A673 (cell line): ENCODE measurements around the gene FARP1. TPM values are rescaled to one million over a fixed set of nuclear protein-coding genes. Genes with fewer than 3 reads are reported as not detected.

ENCODE experiments used
- BruUV-seq: library from RNA; stranded (reverse); fragments of 400-500 nt; replicated peaks from 2 replicates; lab custom pipeline; 2021; lab: Mats Ljungman, UMichigan
- CTCF ChIA-PET: fragments of 300-600 bp; sonication (Branson Sonifier 250); formaldehyde crosslinking; loops from one replicate; lab custom pipeline; 2022; ENCODE audit warnings: antibody characterized with exemption; lab: Charles Lee
- POLR2A ChIA-PET: fragments of 300-600 bp; sonication (Branson Sonifier 250); formaldehyde crosslinking; loops from one replicate; lab custom pipeline; 2022; ENCODE audit warnings: antibody characterized with exemption; ENCODE audit not compliant: low non-redundant PET; lab: Charles Lee
- DNase-seq: peaks from one replicate; pipeline ENCODE4 v3.0.0-alpha.2; 2015; ENCODE audit warnings: low spot score
- H3K27ac ChIP-seq: fragments of 200-600 bp; sonication (generic); 2 replicates; pipeline ENCODE4 v1.5.1; 2016; ENCODE audit warnings: mixed run types, low read depth, mild to moderate bottlenecking, mixed read lengths, antibody characterized with exemption, low read length; ENCODE audit not compliant: poor library complexity, severe bottlenecking
- H3K27me3 ChIP-seq: fragments of 200-600 bp; sonication (generic); replicated peaks from 2 replicates; pipeline ENCODE4 v1.6.1; 2017; ENCODE audit warnings: mixed run types, low read depth, mild to moderate bottlenecking, mixed read lengths, antibody characterized with exemption, low read length; ENCODE audit not compliant: insufficient read depth, poor library complexity
- H3K36me3 ChIP-seq: fragments of 200-600 bp; sonication (generic); 2 replicates; pipeline ENCODE4 v1.6.1; 2016; ENCODE audit warnings: mixed run types, mild to moderate bottlenecking, mixed read lengths, antibody characterized with exemption, low read length; ENCODE audit not compliant: insufficient read depth, poor library complexity, severe bottlenecking
- H3K4me1 ChIP-seq: fragments of 200-600 bp; sonication (generic); 2 replicates; pipeline ENCODE4 v1.6.1; 2017; ENCODE audit warnings: mixed run types, mild to moderate bottlenecking, mixed read lengths, antibody characterized with exemption, low read length; ENCODE audit not compliant: insufficient read depth, poor library complexity, severe bottlenecking
- H3K4me3 ChIP-seq: fragments of 200-600 bp; sonication (generic); 2 replicates; pipeline ENCODE4 v1.5.1; 2016; ENCODE audit warnings: low read depth, mixed run types, mild to moderate bottlenecking, mixed read lengths, low read length; ENCODE audit not compliant: poor library complexity, severe bottlenecking
- H3K9me3 ChIP-seq: fragments of 200-600 bp; sonication (generic); 2 replicates; pipeline ENCODE4 v1.6.1; 2016; ENCODE audit warnings: mixed run types, low read depth, mild to moderate bottlenecking, mixed read lengths, antibody characterized with exemption, low read length; ENCODE audit not compliant: poor library complexity, severe bottlenecking
- CTCF ChIP-seq: fragments of 300-800, 200-600 bp; sonication (generic); conservative IDR thresholded peaks from 2 replicates; pipeline ENCODE4 v1.5.1; 2017; ENCODE audit warnings: low read depth, mild to moderate bottlenecking, antibody characterized with exemption, low read length, moderate library complexity, mixed read lengths
- EZH2 ChIP-seq: fragments of 200-600 bp; sonication (generic); IDR thresholded peaks from 2 replicates; pipeline ENCODE4 v1.6.1; 2017; ENCODE audit warnings: borderline replicate concordance, low read depth, mild to moderate bottlenecking, mixed read lengths, antibody characterized with exemption, low read length; ENCODE audit not compliant: poor library complexity, severe bottlenecking
- intact Hi-C: fragments of 100-400 bp; cut with micrococcal nuclease; formaldehyde crosslinking; loops from one replicate; pipeline ENCODE4 v1.10.0; 2022; ENCODE audit not compliant: unreplicated experiment
- total RNA-seq: library from RNA; stranded (reverse); gene quantifications from 2 replicates; pipeline ENCODE4 v1.2.3, GENCODE V29; 2021

FARP1 gene
- total RNA-seq, 1 experiment from 2014 or later, result 177 TPM

GRCh38 chr13:98343461-98343860, 200.6 kb downstream of the FARP1 start:
- TF ChIP-seq EZH2, result no peak
- TF ChIP-seq CTCF, result no peak
- BruUV-seq, result no TSS peak
- intact Hi-C loops, result no loop called here
- Histone ChIP-seq H3K4me3 (no peak overlapping the region), H3K4me1 (peaks cover 6% of the 10 kb centered on the region), H3K27me3 (no peaks in the 10 kb centered on the region), H3K27ac (no peak overlapping the region), H3K36me3 (no peaks in the 10 kb centered on the region), H3K9me3 (no peaks in the 10 kb centered on the region)
- CTCF ChIA-PET, result no interaction called here
- DNase-seq, result no peak
- POLR2A ChIA-PET, result no interaction called here

GRCh38 chr13:98344392-98344791, 201.5 kb downstream of the FARP1 start:
- Histone ChIP-seq H3K4me1 (peaks cover 6% of the 10 kb centered on the region), H3K27me3 (no peaks in the 10 kb centered on the region), H3K9me3 (no peaks in the 10 kb centered on the region), H3K4me3 (no peak overlapping the region), H3K27ac (no peak overlapping the region), H3K36me3 (no peaks in the 10 kb centered on the region)
- no TSS peak for BruUV-seq
- TF ChIP-seq CTCF, result no peak
- ChIA-PET POLR2A (no interaction called here), CTCF (no interaction called here)
- DNase-seq, result no peak
- intact Hi-C loops, result no loop called here

- Histone ChIP-seq H3K4me3 (no peak overlapping the region), H3K9me3 (no peaks in the 10 kb centered on the region), H3K27me3 (no peaks in the 10 kb centered on the region), H3K27ac (no peak overlapping the region), H3K36me3 (no peaks in the 10 kb centered on the region), H3K4me1 (no peaks in the 10 kb centered on the region)
- TF ChIP-seq EZH2 (no peak), CTCF (no peak)
- no peak for DNase-seq
- BruUV-seq, result no TSS peak
- intact Hi-C loops, result no loop called here
- ChIA-PET POLR2A (no interaction called here), CTCF (interaction anchor here (0.5 kb wide), 1 partner anchor 83 kb away, joined by 4 read pairs; no protein-coding TSS in a partner anchor)
These were observed 202.4 kb downstream of the FARP1 start for GRCh38 chr13:98345107-98345935.
